Loucy (cell line): ENCODE results near the gene TFB1M.

Experiments
- H2AFZ ChIP-seq: fragments of 200-600 bp; sonication (generic); 2 replicates; pipeline ENCODE4 v1.6.0; 2016; ENCODE audit warnings: antibody characterized with exemption, mild to moderate bottlenecking, low read length, moderate library complexity
- H3F3A ChIP-seq: fragments of 200-600 bp; 2 replicates; pipeline ENCODE4 v1.6.0; 2016; ENCODE audit warnings: antibody characterized with exemption, low read depth, mild to moderate bottlenecking
- H3K27me3 ChIP-seq: fragments of 200-600 bp; sonication (generic); 2 replicates; pipeline ENCODE4 v1.6.1; 2014; ENCODE audit warnings: low read length, mild to moderate bottlenecking; ENCODE audit not compliant: insufficient read depth, poor library complexity, severe bottlenecking
- H3K36me3 ChIP-seq: fragments of 200-600 bp; sonication (generic); 2 replicates; pipeline ENCODE4 v1.6.1; 2016; ENCODE audit warnings: low read length; ENCODE audit not compliant: insufficient read depth
- H3K4me1 ChIP-seq: fragments of 200-600 bp; sonication (generic); 2 replicates; pipeline ENCODE4 v1.5.1; 2014; ENCODE audit warnings: low read length, mild to moderate bottlenecking; ENCODE audit not compliant: insufficient read depth, poor library complexity, severe bottlenecking
- H3K4me2 ChIP-seq: fragments of 200-600 bp; sonication (generic); 2 replicates; pipeline ENCODE4 v1.6.0; 2014; ENCODE audit warnings: antibody characterized with exemption, low read length, low read depth, mild to moderate bottlenecking; ENCODE audit not compliant: poor library complexity, severe bottlenecking
- H3K4me3 ChIP-seq: fragments of 200-600 bp; sonication (generic); 2 replicates; pipeline ENCODE4 v1.5.1; 2014; ENCODE audit warnings: low read length, mild to moderate bottlenecking, mixed read lengths; ENCODE audit not compliant: poor library complexity, severe bottlenecking
- H3K79me2 ChIP-seq: fragments of 200-600 bp; sonication (generic); 2 replicates; pipeline ENCODE4 v1.6.1; 2014; ENCODE audit warnings: low read length; ENCODE audit not compliant: insufficient read depth
- H3K9ac ChIP-seq: fragments of 200-600 bp; sonication (generic); 2 replicates; pipeline ENCODE4 v1.6.0; 2014; ENCODE audit warnings: mild to moderate bottlenecking, low read depth, low read length, moderate library complexity; ENCODE audit not compliant: poor library complexity, severe bottlenecking
- H3K9me2 ChIP-seq: fragments of 200-600 bp; sonication (generic); replicated peaks from 2 replicates; pipeline ENCODE4 v1.6.1; 2016; ENCODE audit warnings: low read depth, low read length, mixed read lengths
- H3K9me3 ChIP-seq: fragments of 200-600 bp; sonication (generic); 2 replicates; pipeline ENCODE4 v1.6.1; 2014; ENCODE audit warnings: mild to moderate bottlenecking, antibody characterized with exemption, low read length, low read depth; ENCODE audit not compliant: insufficient read depth
- H4K20me1 ChIP-seq: fragments of 200-600 bp; sonication (generic); 2 replicates; pipeline ENCODE4 v1.6.0; 2014; ENCODE audit warnings: antibody characterized with exemption, low read length, mild to moderate bottlenecking; ENCODE audit not compliant: insufficient read depth, poor library complexity, severe bottlenecking
- EZH2phosphoT487 ChIP-seq: fragments of 200-600 bp; IDR thresholded peaks from 2 replicates; pipeline ENCODE4 v1.6.1; 2018; ENCODE audit warnings: antibody characterized with exemption, mild to moderate bottlenecking, moderate library complexity, borderline replicate concordance
- TF ChIP-seq, protein P1 (sequence below): fragments of 200-600 bp; sonication (generic); conservative IDR thresholded peaks from 2 replicates; pipeline ENCODE4 v1.5.1; 2014; ENCODE audit warnings: mild to moderate bottlenecking, antibody characterized with exemption, low read length

TFB1M gene

DNA sequence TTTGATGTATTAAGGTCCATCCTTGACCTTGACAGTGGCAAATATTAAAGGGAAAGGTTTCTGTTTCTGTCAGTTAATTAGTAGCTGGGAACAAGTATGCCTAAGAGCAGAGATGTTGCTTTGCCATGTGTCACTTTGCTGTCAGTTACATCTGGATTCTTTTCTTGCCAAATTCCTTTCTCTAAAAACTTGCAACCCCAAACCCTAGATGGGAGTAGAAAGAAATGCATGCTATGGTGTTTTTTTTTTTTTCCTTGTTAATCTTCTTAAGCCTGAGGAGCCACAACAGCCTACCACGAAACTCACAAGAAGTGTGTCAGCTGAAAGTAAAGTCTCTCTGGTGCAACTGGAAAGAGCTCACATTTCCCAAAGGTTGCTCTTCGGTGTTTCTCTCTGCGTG, 68.5 kb downstream of the TFB1M start:
- no peaks in the 10 kb centered on the region for H3K9me2 ChIP-seq
- no peak overlapping the region for H3K4me3 ChIP-seq
- H3K9me3 ChIP-seq = no peaks in the 10 kb centered on the region
- H3K4me2 ChIP-seq = no peak overlapping the region
- no peak overlapping the region for H2AFZ ChIP-seq
- no peak overlapping the region for H3K9ac ChIP-seq
- H3K27me3 ChIP-seq = no peaks in the 10 kb centered on the region
- no peaks in the 10 kb centered on the region for H3F3A ChIP-seq
- H4K20me1 ChIP-seq = no peaks in the 10 kb centered on the region
- H3K79me2 ChIP-seq = no peaks in the 10 kb centered on the region
- peaks cover 3% of the 10 kb centered on the region; the same call in 1 of the 2 replicates for H3K36me3 ChIP-seq
- TF ChIP-seq EZH2phosphoT487 = no peak
- H3K4me1 ChIP-seq = no peaks in the 10 kb centered on the region

DNA sequence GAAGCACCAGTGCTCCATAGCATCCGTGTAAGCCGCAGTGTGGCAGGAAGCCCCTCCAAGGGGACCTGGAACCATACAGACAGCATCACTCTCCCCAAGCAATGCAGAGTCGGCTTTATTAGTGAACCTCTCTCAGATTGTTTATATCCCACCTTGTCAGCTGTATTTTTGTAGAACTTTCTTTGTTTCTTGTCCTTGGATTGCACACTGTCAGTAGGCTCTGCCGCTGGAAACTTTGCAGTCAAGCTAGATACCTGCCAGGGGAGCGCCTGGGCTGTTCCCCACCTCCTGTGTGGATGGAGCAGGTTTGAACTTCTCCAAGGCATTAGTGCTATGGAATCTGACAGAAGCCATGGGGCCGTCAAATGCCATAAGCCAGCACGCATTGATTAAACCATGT, 69.1 kb downstream of the TFB1M start:
- Histone ChIP-seq H3K79me2 (no peaks in the 10 kb centered on the region), H3K9me2 (no peaks in the 10 kb centered on the region), H3K4me2 (no peak overlapping the region), H3K9me3 (no peaks in the 10 kb centered on the region), H3K36me3 (no peaks in the 10 kb centered on the region; the same call in 1 of the 2 replicates), H4K20me1 (no peaks in the 10 kb centered on the region), H2AFZ (no peak overlapping the region), H3K9ac (no peak overlapping the region), H3K27me3 (no peaks in the 10 kb centered on the region), H3K4me1 (no peaks in the 10 kb centered on the region), H3K4me3 (no peak overlapping the region), H3F3A (no peaks in the 10 kb centered on the region)
- no peak for TF ChIP-seq EZH2phosphoT487
- TF ChIP-seq, protein P1, sequence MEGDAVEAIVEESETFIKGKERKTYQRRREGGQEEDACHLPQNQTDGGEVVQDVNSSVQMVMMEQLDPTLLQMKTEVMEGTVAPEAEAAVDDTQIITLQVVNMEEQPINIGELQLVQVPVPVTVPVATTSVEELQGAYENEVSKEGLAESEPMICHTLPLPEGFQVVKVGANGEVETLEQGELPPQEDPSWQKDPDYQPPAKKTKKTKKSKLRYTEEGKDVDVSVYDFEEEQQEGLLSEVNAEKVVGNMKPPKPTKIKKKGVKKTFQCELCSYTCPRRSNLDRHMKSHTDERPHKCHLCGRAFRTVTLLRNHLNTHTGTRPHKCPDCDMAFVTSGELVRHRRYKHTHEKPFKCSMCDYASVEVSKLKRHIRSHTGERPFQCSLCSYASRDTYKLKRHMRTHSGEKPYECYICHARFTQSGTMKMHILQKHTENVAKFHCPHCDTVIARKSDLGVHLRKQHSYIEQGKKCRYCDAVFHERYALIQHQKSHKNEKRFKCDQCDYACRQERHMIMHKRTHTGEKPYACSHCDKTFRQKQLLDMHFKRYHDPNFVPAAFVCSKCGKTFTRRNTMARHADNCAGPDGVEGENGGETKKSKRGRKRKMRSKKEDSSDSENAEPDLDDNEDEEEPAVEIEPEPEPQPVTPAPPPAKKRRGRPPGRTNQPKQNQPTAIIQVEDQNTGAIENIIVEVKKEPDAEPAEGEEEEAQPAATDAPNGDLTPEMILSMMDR = no peak

DNA sequence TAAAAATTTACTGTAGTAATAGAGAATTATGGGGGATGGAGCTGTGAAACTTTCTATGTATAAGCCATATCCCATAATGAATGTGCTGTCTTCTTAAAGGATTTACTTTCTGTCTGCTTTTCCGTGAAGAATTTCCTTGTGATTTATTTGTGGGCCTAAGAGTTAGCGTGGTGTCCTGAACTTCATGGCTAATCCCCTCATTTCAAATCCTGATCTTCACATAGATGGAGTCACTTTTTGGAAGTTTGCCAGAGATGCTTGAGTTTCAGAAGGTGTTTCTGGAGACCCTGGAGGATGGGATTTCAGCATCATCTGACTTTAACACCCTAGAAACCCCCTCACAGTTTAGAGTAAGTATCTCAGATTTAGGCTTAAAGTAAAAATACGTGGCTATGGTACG, 69.8 kb downstream of the TFB1M start:
- Histone ChIP-seq H3K36me3 (no peaks in the 10 kb centered on the region; the same call in 1 of the 2 replicates), H3K9me2 (no peaks in the 10 kb centered on the region), H3K4me2 (no peak overlapping the region), H3K9ac (no peak overlapping the region), H3K9me3 (no peaks in the 10 kb centered on the region), H3K27me3 (no peaks in the 10 kb centered on the region), H3K4me1 (no peaks in the 10 kb centered on the region), H3K79me2 (no peaks in the 10 kb centered on the region), H2AFZ (no peak overlapping the region), H3F3A (no peaks in the 10 kb centered on the region), H4K20me1 (no peaks in the 10 kb centered on the region), H3K4me3 (no peak overlapping the region)
- no peak for TF ChIP-seq EZH2phosphoT487
- TF ChIP-seq, protein P1 = no peak

DNA sequence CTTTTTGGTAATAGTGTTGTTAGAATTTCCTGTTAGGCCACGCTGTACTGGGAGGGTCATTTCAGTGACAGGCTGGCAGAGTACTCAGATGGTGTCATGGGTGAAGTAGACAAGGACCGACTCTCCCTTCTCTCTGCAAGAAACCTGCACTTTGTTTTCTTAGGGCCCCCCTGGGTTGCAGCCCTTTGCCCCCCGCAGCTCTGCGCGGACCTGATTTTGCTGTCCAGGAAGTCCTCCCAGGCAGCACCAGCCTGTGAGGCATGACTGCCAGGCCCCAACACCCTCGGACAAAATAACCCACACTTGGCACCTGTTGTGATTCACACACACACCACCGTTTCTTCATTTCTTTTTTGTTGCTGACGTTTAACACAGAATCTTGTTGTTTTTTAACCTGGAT, 72.3 kb downstream of the TFB1M start:
- Histone ChIP-seq H3K4me3 (no peak overlapping the region), H3F3A (no peaks in the 10 kb centered on the region), H3K9me3 (no peaks in the 10 kb centered on the region), H3K9me2 (no peaks in the 10 kb centered on the region), H3K4me2 (no peak overlapping the region), H3K36me3 (no peaks in the 10 kb centered on the region), H3K79me2 (no peaks in the 10 kb centered on the region), H3K4me1 (no peaks in the 10 kb centered on the region), H4K20me1 (no peaks in the 10 kb centered on the region), H3K27me3 (no peaks in the 10 kb centered on the region), H3K9ac (no peak overlapping the region), H2AFZ (no peak overlapping the region)
- TF ChIP-seq EZH2phosphoT487 = no peak
